ENCODE measurements around the gene BLM.

DNA sequence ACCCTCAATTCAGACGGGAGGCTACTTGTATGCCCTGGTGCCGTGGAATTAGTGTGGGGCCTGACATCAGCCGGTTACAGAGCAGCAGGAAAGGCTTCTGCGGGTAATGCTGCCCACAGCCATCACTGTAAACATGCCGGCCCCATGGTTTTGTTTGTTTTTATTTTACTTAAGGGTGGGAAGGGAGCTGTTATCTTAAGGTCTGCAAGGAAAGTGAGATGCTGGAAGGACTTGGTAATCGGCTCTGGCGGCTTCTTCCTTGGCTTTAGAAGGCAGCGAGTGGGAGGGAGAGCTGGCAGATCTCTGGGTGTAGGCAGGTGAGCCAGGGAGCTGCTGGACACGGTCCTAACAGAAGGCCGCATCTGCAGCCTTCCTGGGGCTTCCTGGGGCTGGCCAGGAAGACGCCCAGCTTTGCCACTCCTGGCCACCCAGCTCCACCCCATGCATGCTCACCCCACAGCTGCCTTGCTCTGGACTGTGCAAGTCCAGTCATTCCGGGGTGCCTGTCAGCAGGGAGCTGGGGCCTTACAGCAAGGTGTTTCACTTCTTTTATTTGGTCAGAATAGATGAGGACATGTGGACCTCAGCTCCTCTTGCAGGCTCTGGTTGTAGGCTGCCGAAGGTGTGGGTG lies 97.2 kb downstream of the BLM start:
- TF ChIP-seq CTCF (conservative IDR thresholded peaks at IDR 0.05 in 1 of 2, IDR thresholded peaks at IDR 0.05 in 1 of 2; ENCODE audit: low read depth in 1 of 2, low read length in 2 of 2) (no peak), EZH2 (IDR thresholded peaks at IDR 0.05; ENCODE audit: low read length, missing control alignments) (no peak)
